Ureter (tissue), 1 donor: ENCODE measurements around the gene ZNF330. TPM values are rescaled to one million over a fixed set of nuclear protein-coding genes. Genes with fewer than 3 reads are reported as not detected.

Experiments used
- DNase-seq: peaks from one replicate; pipeline ENCODE4 v3.0.0-alpha.2; 2020; ENCODE audit warnings: low spot score
- total RNA-seq: library from RNA; stranded (reverse); gene quantifications from one replicate; pipeline ENCODE4 v1.2.4, GENCODE V29; 2023
- donor health status: DM: yes; HTN: yes; CAD: no.

The ZNF330 gene
- total RNA-seq, 1 donor from 2014 or later, result 39.0 TPM

- DNase-seq, result no peak
Measured at GRCh38 chr4:141233673-141234072, 13.0 kb downstream of the ZNF330 start.

GRCh38 chr4:141238186-141238585 lies 17.5 kb downstream of the ZNF330 start:
- no peak for DNase-seq

- DNase-seq, result no peak
Measured at GRCh38 chr4:141240259-141240658, 19.6 kb downstream of the ZNF330 start.

GRCh38 chr4:141240671-141241070 lies 20.0 kb downstream of the ZNF330 start:
- no peak for DNase-seq

GRCh38 chr4:141241986-141242385 lies 21.3 kb downstream of the ZNF330 start:
- no peak for DNase-seq

- no peak for DNase-seq
Measured at GRCh38 chr4:141244419-141244818, 23.7 kb downstream of the ZNF330 start.

GRCh38 chr4:141246243-141246642 lies 25.5 kb downstream of the ZNF330 start:
- DNase-seq, result no peak

GRCh38 chr4:141246683-141247429 lies 26.2 kb downstream of the ZNF330 start:
- no peak for DNase-seq

- no peak for DNase-seq
Measured at GRCh38 chr4:141247430-141247780, 26.7 kb downstream of the ZNF330 start.

- no peak for DNase-seq
Measured at GRCh38 chr4:141248029-141248428, 27.3 kb downstream of the ZNF330 start.

- no peak for DNase-seq
Measured at GRCh38 chr4:141248486-141248885, 27.8 kb downstream of the ZNF330 start.

GRCh38 chr4:141254326-141254725 lies 33.6 kb downstream of the ZNF330 start:
- DNase-seq, result no peak

- no peak for DNase-seq
Measured at GRCh38 chr4:141255016-141255415, 34.3 kb downstream of the ZNF330 start.

- DNase-seq, result no peak
Measured at GRCh38 chr4:141258558-141258957, 37.9 kb downstream of the ZNF330 start.

GRCh38 chr4:141275834-141276233 lies 55.1 kb downstream of the ZNF330 start:
- no peak for DNase-seq

GRCh38 chr4:141283152-141283551 lies 62.5 kb downstream of the ZNF330 start:
- DNase-seq, result no peak

- DNase-seq, result no peak
Measured at GRCh38 chr4:141283563-141283962, 62.9 kb downstream of the ZNF330 start.

Other genes starting within 250 kb of the ZNF330 start
- gene RNF150, start 87.4 kb upstream of the ZNF330 start, total RNA-seq, result 19.8 TPM